Midbrain (tissue), 1 donor: ENCODE measurements around the gene AFTPH.

Experiments used
- DNase-seq: peaks from one replicate; lab custom pipeline; 2025; lab: John Stamatoyannopoulos, UW

AFTPH gene

DNA sequence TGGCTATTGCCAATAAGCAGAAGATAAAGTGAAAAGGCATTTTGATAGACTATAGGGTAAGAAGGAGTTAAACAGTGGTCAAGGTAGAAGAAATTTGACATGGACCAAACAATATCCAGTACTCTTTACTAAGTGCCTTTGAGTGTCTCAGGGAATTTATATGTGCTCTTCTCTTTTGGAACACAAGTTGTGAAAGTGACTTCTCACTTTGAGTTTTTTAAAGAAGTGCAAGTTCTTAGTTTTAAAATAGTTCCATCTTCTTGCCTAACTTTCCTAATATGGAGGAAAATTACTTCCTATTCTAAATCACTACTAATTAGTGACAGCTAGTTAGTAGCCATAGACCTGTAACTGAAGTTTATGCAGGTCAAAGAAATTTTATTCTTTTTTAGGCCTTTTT lies 63.4 kb downstream of the AFTPH start:
- DNase-seq, result no peak

DNA sequence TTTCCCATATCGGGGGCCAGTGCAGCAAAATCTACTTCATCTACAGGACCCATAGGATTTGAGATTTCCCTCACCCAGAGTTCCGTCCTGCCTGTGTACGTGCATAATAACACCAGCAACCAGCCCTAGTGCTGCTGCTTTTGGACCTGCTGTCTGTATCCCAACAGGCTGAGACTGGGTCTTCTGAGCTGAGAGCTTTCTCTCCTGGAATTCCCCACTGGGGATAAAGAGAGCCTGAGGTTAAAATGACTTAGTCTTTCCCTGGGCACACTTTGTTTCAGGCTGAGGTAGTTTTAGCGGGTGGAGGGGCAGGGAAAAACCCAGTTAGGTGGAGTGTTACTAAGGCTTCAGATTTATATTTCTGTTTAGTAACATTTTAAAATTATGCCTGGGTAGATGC lies 67.1 kb downstream of the AFTPH start:
- no peak for DNase-seq

DNA sequence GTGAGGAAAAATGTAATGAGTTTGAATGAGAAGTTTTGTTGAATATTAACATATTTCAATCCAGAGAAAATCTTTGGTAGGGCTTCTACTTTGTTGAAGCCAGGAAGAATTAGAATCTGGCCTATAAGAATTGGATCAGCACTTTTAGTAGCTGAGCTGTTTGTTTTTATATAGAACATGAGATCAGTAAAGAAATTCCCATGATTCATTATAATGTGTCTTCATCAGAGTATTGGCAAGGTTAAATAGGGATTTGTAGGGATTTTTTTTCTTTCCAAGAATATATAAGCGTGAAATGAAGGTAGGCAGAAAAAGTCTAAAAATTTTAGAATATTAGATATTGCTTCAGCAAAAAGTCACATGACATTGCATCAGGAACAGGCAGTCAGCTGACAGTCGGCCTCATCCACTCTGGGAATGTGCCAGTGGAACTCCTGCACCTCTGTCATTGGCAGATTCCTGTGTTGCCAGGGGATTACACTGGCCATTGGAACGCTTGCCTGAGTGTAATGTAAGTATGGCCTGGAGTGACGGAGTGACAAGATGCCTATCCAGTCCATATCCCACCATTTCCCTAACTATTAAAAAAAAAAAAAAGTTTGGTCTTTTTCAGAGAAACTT lies 69.0 kb downstream of the AFTPH start:
- no peak for DNase-seq

DNA sequence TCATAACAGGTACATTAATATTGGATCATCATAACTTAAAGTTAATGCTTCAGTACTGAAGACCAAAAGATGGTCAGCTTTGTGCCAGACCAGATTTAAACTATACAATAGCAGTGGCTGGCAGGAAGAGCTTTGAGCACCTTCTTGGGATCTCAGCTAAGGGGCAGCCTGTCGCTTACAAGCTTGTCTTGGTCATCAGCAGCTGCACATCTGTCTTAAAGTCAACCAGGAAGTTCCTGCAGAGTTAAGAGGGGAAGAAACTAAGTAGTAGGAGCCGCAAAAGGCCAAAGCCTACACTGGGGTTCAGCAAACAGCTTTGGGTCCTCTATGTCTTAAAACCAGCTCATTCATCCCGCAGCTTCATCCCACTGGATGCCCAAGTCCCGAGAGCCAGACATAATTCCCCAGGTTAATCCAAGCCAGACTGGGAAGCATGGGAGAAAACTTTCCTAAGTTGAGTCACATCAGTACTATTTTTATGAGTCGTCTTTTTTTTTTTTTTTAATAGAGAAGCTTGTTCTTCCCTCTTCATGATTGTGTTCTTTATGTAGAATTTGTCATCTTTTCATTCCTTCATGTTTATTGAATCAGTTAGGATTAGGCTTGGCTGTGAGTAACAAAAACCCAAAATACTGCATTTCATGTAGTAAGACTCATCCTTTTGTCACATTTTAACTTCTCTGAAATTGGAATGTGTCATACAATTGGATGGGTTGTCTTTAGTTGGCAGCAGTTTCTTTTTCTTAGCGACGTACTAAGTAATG lies 70.3 kb downstream of the AFTPH start:
- no peak for DNase-seq

DNA sequence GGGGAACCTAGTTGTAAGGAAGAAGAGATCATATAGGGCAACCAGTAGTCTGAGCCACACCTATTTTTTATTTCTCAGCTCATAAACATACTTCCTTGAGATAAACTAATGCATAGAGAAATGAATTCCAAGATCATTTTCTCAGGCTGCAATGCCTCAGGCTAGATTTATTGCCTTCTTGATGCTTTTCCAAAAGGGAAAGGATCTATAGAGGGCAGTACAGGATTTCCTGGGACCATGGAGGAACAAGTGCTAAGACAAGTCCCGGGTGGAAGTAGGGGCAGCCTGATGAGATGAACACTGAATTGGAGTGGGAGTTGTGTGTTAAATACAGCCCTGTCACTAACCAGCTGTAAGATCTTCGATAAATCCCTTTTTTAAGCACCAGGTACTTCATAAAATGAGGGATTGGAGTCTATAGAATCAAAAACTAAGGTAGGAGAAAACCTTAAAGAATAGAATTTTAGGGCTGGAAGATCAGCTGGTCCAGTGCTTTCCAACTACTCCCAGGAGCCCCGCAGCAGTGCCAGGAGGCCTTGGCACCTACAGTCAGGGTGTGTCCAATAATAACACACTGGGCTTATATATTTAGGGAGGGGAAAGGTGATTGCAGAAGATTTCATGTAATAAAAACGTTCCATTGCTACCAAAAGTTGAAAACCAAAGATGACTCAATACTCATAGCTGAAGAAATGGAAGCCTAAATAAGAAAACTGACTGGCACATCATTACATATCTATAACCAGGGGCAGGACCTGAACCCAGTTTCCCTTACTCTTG lies 71.5 kb downstream of the AFTPH start:
- DNase-seq, result peak; percentile 56

DNA sequence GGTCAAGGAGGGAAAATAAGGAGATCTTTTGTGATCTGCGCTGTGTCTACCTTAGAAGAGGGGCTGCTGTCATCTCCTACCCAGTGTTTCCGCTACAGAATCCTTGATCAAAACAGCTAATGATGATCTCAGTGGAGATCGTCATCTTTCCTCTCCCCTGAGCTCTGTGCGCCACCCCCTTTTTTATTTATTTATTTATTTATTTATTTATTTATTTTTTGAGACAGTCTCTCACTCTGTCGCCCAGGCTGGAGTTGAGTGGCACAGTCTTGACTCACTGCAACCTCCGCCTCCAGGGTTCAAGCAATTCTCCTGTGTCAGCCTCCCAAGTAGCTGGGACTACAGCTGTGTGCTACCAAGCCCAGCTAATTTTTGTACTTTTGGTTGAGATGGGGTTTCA lies 74.1 kb downstream of the AFTPH start:
- DNase-seq, result no peak

DNA sequence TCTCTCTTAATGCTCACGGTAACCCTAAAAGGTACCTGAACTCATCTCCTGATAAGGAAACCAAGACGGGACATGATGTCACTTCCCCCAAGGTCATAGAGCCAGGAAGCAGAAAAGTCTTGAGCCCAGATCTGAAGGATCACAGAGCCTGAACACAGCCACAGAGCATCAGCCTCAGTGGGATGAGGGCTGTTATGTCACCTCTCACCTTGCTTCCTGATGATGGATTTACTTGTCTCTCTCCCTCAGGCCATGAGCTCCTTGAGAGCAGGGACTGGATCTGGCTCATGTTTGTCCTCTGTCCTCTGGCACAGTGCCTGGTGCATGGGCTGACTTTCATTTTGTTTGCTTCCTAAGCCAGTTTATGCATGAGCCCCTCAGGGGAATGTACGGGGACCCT lies 75.3 kb downstream of the AFTPH start:
- no peak for DNase-seq

DNA sequence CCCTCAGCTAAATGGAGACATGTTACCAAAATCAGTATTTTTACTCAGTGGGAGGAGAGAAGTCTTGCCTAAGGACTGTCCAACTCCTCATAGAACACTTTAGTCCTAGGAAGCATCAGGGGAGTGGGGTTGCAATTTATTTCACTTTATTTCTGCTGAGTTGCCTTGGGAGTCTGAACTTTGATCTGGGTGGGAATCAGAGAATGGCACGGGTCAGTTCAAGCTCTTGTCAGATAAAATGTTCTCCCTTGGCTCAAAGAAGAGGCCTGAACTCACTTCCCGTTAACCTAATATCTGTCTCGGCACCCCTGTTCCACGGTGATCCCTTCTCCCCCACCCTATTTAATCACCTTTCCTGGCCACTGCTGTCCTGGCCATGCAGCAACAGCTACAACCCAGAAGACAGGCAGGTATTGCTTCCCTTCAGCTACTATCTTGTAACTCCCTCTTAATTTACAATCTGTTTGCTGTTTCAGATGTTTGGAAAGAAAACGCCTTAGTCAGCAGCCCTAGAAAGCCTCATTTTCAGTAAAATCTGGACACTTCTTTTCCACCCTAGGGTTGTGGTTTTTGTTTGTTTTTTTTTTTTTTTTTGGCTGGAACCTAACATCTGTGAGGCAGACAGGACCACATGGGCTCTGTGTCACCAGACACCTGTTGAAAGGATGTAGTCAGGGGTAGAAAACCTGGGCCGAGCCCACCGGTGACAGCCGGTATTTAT lies 77.1 kb downstream of the AFTPH start:
- no peak for DNase-seq

DNA sequence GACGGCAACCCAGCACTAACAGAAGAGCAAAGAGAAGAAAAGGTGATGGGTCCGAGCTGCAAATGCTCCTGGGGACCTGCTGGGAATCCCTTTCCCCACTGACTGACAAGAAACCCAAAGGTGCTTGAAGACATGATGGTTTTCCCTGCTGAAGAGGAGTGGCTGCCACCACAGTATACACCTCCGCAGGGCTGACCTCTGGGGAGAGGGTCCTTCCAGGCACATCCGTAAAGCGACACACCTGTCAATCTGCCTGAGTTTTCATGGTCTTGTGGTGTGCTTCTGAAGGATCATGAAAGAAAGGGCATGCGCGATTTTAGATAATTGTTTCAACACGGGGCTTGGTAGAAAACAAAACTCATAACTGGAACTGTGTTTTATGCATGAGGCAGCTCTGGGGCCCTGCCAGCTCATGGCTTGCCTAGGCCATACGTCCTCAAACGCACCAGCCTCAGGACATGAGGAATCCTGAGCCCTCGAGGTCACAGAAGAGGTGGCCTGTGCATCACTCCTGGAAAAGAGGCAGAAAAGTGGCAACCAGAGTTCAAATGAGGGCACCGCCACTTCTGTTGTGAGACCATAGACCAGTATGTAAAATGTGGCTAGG lies 77.8 kb downstream of the AFTPH start:
- DNase-seq, result no peak

DNA sequence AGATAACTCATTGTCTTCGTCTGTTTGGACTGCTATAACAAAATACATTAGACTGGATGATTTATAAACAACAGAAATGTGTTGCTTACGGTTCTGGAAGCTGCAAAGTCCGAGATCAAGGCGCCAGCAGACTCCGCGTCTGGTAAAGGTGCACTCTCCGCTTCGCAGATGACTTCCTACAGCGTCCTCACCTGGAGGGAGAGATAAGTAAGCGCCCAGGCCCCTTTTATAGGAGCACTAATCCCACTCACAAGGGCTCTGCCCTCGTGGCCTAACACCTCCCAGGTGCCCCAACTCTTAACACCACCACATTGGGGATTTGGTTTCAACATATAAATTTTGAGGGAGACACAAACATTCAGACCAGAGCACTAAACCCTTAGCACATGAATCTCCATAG lies 78.3 kb downstream of the AFTPH start:
- DNase-seq, result no peak

DNA sequence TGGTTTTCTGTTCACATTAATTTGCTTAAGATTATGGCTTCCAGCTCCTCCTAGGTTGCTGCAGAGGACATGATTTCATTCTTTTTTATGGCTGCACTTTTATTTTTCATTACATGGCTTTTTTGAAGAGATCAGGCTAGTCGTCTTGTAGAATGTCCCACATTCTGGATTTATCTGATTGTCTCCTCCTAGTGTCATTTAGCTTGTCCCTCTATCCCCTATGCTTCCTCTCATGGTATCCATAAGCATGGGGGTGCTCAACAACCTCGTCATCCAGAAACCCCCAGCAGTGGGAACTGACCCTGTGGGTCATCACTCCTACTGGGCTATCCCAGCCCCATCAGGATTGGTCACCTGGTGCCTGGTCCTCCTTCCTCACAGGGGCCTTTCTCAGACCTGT lies 80.0 kb downstream of the AFTPH start:
- no peak for DNase-seq

DNA sequence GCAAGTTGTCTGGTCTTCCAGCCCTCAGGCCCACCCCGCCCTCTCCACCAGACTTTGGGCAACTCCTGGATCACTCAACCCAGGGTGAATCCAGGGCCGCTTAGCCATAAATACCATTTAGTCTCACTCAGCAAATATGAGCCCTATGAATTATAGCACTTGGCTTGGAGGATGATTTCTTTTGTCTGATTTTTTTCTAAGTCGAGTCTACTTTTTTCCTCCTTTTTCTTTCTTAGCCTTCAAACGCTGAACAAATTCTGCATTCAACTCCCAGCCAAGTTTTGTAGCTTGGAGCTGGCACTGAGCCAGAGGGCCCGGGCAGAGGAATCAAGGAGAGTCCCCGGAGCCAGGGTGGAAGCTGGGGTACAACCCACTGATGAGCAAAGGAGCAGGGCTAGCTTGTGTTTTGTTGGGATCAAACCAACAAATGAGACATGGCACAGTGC lies 80.9 kb downstream of the AFTPH start:
- peak; percentile 32 for DNase-seq

DNA sequence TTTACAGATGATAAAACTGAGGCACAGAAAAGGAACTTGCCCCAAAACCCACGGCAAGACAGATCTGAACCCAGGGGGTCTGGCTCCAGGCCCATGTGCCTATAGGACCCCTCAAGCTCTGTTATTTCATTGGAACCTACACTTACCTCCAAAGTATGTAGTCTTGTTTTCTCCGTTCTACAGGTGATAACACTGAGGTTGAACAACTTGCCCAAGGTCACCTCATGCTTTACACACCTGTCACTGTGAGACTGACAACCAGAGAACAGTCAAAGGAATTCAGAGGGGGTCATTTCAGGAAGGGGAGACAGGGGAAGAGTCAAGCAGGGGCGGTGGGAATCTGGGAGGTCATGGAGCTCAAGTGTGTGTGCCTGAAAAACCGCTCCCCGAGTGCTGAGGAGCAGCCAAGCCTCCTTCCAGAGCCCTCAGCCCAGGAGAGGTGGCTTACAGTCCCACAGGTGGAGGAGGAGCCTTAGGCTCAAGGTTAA lies 81.9 kb downstream of the AFTPH start:
- no peak for DNase-seq

DNA sequence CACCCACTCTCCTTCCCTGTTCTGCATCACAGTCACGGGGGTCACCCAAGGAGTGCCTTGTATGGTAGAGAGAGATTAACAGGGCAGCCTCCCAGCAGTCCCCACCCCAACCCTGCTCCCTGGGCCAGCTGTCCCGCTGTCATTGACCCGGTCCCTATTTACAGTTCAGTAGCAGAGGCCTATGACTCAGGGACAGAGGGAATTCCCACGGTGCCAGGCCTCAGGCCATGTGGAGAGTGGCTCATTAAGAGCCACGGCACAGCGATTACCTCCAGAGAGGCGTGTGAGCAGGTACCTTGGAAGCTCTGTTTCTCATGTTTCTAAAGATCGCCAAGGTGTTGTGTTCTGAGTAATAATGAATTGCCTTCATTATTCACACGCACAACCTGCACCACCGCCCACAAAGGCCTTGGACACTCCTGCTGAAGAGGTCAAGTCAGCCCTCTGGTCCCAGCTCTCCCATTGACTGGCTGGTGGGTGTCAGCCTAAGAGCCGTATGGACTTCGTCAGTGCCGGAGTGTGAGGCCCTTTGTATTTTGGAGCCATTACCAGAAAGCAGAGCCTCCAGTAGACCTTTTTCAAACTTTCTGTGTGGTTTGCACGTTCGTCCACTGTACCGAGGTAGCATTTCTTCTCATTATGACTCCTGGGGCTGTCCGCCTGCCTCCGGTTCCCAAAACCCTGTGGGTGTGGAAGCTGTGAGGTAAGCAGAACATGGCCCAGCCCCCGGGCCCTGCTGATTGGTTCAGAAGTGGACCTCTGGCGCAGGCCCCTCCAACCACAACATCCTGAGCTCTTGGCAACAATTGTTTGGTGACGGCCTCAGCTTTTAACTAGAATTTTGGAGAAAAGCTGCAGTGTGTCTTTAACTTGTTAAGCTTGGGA lies 82.6 kb downstream of the AFTPH start:
- no peak for DNase-seq

DNA sequence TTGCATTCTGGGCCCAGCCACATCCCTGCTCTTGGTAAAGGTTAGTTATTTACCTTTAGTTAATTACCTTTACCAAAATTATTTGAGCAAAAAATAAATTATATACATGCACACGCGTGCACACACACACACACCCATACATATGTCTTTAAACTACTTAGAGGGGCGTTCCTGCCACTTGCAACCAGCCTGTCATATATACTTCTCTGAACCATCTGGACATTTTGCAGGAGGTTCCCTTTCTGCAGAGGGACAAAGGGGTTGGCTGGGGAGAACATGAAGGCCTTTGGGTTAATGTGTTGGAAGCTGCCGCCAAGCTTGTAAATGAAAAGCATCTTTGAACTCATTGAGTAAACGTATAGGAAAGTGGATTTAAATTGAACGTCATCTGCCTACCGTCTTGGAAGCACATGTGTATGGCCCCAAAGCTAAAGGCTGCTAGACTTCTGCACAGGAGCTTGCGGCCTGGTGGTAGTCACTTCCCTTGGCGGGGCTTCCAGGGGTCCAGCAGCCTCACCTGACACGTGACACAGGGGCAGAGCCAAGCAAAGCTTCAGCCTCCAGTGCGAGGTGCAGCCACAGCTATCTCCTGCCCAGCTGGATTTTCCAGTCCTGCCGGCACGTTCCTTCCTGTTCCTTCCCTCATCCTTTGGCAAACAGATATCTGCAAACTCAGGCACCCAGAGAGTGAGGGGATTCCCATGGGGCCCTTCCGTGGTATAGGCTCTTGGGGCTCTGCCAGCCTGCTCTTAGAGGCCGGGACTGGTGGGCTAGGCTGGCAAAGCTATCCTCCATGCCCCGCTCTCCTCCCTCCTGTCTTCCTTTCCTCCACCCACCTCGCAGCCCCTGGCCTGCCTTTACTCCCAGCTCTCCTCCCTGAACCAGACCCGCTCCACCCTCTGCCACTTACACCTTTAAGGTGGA lies 83.5 kb downstream of the AFTPH start:
- no peak for DNase-seq

DNA sequence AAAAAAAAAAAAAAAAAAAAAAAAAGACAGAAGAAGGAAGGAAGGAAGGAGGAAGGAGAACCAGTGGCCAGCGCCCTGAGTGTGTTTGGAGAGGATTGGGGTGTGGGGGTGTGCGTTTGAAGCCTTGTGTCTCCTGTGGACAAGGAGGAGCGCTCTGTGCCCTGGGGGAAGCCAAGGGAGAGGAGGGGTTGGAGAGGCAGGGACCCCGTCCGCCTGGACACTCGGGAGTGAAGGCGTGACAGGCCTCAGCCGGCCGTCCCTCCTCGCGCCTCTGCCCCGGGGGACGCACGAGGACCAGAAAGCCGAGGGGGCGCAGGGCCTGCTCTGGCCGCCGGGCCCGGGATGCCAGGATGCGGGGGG lies 84.7 kb downstream of the AFTPH start:
- peak; percentile 24 for DNase-seq

DNA sequence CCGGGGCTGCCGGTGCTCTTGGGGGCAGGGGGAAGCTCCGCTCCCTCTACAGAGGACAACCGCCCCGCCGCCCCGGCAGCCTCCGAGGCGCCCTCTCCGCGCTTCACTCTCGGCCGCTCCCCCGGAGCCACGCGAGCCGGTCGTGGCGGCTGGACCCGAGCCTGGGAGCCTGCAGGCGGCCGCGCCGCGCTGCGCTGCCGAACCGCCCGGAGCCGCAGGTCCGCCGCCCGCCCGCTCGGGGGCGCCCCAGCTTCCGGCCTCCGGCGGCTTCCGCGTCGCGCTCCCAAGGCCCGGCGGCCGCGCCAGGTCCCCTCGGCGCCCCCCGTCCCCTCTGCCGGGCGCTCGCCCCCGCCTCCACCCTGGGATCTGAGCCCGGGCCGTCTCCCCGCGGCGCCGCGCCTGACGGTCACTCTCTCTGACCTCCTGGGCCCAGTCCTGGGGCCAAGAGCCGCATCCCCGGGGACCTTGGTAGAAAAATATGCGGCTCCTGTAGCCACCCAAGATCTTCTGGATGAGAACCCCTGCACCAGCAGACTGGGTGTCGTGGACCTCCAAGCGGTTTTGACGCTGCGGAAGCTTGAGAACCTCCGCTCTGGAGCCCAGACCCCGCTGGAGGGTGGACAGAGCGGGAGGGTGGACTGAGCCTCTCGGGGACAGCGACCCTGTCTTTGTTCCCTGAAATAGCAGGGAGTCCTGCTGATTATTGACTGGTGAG lies 85.3 kb downstream of the AFTPH start:
- peak; percentile 24 for DNase-seq

DNA sequence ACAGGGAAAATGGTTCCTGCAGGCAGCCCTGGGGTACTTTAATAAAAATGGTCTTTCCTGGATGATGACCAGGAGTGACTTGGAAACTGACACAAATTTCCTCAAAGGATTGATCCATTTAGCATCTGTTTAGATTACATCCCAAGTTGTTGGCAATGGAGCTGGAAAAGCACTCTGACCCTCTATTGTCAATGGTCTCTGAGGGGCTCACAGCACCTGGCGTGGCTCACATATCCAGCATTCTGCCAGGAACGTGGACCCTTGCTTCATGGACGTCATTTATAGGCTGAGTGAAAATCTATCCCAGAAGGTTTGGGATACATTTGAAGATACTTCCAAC lies 85.8 kb downstream of the AFTPH start:
- DNase-seq, result no peak

DNA sequence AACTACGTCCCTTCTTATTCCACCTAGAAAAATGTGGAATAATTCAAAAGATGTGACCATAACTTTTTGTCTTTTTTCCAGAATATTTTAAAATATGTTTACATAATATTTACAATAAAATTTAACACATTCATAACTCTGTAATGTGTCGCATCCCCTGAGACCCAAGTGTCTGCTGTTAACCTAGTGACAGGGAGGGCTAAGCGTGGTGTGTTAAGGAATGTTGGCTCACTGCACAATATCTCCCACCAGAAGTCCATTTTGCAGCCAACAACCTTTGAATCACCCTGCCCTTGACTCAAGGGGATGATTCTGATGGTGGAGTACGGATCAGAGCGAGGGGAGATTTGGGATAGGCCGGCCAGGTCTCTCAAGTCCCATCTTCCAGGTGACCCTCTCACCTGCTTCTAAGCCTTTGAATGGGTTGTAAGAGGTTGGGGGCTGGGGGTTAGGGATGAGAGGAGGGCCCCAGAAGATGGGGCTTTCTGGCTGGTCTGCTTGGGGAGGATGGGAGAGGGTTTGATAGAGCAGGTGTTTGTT lies 86.3 kb downstream of the AFTPH start:
- DNase-seq, result no peak
